GM21528 (cell line): Measurements from ENCODE around the gene RAMP3.
"Not testable (repeated sequence)": the region's sequence is repeated elsewhere in the genome, so short reads cannot be mapped to it uniquely, and the experiment has no call there.

ENCODE experiments used
- ATAC-seq: cut with Tn5 transposase; IDR thresholded peaks from one replicate; pipeline ENCODE4 v1.9.1; 2021; ENCODE audit warnings: mild to moderate bottlenecking, moderate library complexity; ENCODE audit not compliant: unreplicated experiment, low FRiP score

The RAMP3 gene

GRCh38 chr7:45155357-45155900 lies 2.2 kb upstream of the RAMP3 start:
- no peak for ATAC-seq

- no peak for ATAC-seq
These were observed 1.6 kb upstream of the RAMP3 start for GRCh38 chr7:45155941-45156340.

- ATAC-seq = no peak
These were observed 897 bp upstream of the RAMP3 start for GRCh38 chr7:45156516-45157272.

- ATAC-seq = no peak
These were observed 322 bp upstream of the RAMP3 start for GRCh38 chr7:45157286-45157652.

GRCh38 chr7:45158471-45158870 lies 880 bp downstream of the RAMP3 start:
- no peak for ATAC-seq

GRCh38 chr7:45159296-45159695 lies 1.7 kb downstream of the RAMP3 start:
- no peak for ATAC-seq

- no peak for ATAC-seq
These were observed 2.9 kb downstream of the RAMP3 start for GRCh38 chr7:45160417-45160881.

GRCh38 chr7:45161138-45161537 lies 3.5 kb downstream of the RAMP3 start:
- ATAC-seq = no peak

GRCh38 chr7:45161842-45162241 lies 4.3 kb downstream of the RAMP3 start:
- no peak for ATAC-seq

GRCh38 chr7:45162311-45162845 lies 4.8 kb downstream of the RAMP3 start:
- no peak for ATAC-seq

GRCh38 chr7:45162943-45163691 lies 5.5 kb downstream of the RAMP3 start:
- ATAC-seq = no peak

- no peak for ATAC-seq
These were observed 6.1 kb downstream of the RAMP3 start for GRCh38 chr7:45163692-45164052.

GRCh38 chr7:45164271-45164670 lies 6.7 kb downstream of the RAMP3 start:
- ATAC-seq = not testable (repeated sequence)

- ATAC-seq = no peak
These were observed 8.3 kb downstream of the RAMP3 start for GRCh38 chr7:45165857-45166256.

- no peak for ATAC-seq
These were observed 14.4 kb downstream of the RAMP3 start for GRCh38 chr7:45171946-45172345.

GRCh38 chr7:45173596-45174327 lies 16.2 kb downstream of the RAMP3 start:
- no peak for ATAC-seq

- ATAC-seq = no peak
These were observed 16.7 kb downstream of the RAMP3 start for GRCh38 chr7:45174328-45174610.

- ATAC-seq = no peak
These were observed 17.6 kb downstream of the RAMP3 start for GRCh38 chr7:45174966-45175765.

GRCh38 chr7:45176091-45176490 lies 18.5 kb downstream of the RAMP3 start:
- no peak for ATAC-seq
